ENCODE results near the gene SLC7A1.
A peak's percentile ranks its signal among the peaks of the same experiment; 100 is the strongest.

Gene SLC7A1

GRCh38 chr13:29483623-29484022 is 111.9 kb downstream of the SLC7A1 start:
- DNase-seq = no peak

GRCh38 chr13:29483211-29483610 is 112.3 kb downstream of the SLC7A1 start:
- DNase-seq = no peak

- DNase-seq = no peak
Observed at GRCh38 chr13:29482504-29482903, 113.0 kb downstream of the SLC7A1 start.

- no peak for DNase-seq
Observed at GRCh38 chr13:29481603-29482002, 113.9 kb downstream of the SLC7A1 start.

DNA sequence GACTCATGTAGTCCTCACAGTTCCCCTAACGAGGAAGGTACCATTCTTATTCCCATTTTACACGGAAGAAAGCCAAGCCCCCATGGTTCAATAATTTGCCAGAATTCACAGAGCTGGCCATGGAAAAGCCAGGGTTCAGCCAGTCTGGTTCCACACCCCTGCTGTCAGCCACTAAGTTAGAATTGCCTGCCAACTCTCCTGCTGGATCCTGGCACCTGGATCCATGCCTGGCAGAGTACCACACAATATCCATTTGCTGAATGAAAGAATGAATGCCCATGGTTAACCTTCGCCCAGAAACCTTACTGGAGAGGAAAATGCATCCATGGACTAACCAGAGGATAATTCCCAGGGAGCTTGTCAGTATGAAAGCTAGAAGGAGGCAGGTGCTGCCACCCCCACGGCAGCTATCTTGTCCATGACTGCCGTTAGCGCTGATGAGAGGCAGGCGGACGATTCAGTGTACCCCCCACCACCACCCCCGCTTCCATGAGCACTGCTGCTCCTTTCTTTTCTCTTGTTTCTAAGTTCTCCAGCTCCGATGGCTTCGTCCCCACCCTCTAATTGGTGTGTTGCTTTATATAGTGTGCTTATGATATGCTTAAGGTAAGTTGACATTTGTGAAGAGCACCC is 114.5 kb downstream of the SLC7A1 start:
- no peak for DNase-seq

- peak; percentile 70 for DNase-seq
Observed at GRCh38 chr13:29479716-29480492, 115.6 kb downstream of the SLC7A1 start.

DNA sequence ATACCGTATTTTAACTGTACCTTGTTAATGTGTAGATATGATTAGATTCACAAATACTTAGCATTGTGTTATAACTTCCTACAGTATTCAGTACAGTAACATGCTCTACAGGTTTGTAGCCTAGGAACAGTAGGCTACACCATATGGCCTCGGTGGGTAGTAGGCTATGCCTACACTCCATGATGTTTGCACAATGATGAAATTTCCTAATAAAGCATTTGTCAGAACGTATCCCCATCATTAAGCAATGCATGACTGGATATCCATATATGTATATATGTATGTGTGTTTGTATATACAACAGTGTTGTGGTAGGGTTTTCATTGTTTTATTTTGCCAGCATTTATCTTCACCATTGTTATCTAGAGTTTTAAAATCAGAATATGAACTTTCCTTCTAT is 119.4 kb downstream of the SLC7A1 start:
- DNase-seq = no peak

GRCh38 chr13:29474991-29475390 is 120.5 kb downstream of the SLC7A1 start:
- no peak for DNase-seq

GRCh38 chr13:29473166-29473565 is 122.3 kb downstream of the SLC7A1 start:
- no peak for DNase-seq

DNA sequence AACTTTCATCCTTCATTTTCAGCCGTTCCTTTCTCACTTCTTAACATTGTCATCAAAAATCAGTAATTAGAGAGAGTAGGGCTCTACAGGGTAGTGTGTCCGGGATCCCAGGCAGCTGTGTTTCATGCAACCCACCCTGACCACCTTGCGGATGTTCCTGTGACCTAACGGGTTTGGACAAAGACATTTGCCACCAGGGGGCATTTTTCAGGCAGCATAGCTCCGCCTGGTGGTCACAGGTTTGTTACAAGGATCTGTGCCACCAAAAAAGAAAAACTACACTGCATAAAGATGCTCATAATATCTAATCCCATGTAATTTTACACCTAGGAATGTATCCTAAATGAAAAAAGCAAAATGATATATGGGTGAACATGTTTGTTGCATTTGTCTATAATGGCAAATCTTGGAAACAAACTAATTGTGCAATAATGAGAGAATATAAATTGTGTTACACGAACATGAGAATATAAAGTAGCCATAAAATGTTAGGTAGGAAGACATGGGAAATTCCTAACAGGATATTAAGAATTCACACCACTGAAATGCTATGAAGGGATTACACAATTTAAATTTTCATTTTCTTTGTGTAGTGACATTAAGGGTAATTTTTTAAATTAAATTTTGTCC is 123.0 kb downstream of the SLC7A1 start:
- DNase-seq = peak; percentile 16

- no peak for DNase-seq
Observed at GRCh38 chr13:29471551-29471950, 123.9 kb downstream of the SLC7A1 start.

DNA sequence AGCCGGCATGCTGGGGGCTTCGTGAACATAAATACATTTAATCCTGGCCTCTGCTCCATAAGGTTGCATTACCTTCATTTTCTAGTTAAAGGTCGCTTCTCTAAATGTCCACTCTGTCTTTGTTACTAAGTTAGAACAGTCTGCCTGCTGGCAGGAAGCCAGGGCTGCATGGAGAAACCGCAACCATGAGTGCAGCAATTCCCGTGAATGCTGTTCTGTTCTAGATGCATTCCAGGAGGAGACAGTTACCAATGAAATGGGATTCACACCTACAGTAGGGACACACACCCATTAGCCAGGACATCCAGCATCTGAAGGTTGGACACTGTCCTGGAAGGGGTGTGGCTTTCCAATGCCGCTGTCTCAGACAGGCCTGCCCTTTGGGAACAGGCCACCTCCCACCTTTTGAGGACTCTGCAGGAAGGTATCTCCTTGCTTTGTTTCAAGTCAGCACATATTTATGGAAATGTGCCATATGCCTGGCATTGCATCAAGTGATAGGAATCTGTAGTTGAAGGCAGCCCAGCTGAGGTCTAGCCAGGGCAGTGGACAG is 129.7 kb downstream of the SLC7A1 start:
- DNase-seq = no peak

- no peak for DNase-seq
Observed at GRCh38 chr13:29464105-29464679, 131.3 kb downstream of the SLC7A1 start.

DNA sequence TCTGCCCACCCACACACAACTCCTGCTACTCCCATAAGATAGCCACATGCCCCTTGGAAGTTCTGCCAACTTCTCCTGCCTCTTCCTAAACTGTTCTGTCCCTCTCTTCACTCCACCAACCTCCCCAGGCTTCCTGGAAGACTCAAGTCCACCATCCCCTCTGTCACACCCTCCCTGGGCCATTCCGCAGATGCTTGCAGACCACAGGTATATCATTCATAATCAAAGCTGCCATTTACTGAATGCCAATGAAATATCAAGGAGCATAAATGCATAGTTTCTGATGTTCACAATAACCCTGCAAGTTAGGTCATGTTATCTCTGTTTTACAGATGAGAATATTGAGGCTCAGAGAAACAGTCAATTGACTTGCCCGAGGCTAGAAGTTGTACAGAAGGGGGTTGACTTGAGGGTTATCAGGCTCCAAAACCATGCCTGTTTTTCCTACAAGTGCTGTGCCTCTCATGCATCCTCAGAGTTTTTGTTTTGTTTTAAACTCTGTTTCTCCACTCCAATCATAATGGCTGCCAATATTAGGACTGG is 135.6 kb downstream of the SLC7A1 start:
- DNase-seq = no peak

All from NCI-H146 (cell line).